HG03457 (cell line): ENCODE measurements around the gene CD27.

Experiments
- ATAC-seq: cut with Tn5 transposase; IDR thresholded peaks from one replicate; pipeline ENCODE4 v1.9.1; 2021; ENCODE audit warnings: moderate number of reproducible peaks; ENCODE audit not compliant: unreplicated experiment

Gene CD27

DNA sequence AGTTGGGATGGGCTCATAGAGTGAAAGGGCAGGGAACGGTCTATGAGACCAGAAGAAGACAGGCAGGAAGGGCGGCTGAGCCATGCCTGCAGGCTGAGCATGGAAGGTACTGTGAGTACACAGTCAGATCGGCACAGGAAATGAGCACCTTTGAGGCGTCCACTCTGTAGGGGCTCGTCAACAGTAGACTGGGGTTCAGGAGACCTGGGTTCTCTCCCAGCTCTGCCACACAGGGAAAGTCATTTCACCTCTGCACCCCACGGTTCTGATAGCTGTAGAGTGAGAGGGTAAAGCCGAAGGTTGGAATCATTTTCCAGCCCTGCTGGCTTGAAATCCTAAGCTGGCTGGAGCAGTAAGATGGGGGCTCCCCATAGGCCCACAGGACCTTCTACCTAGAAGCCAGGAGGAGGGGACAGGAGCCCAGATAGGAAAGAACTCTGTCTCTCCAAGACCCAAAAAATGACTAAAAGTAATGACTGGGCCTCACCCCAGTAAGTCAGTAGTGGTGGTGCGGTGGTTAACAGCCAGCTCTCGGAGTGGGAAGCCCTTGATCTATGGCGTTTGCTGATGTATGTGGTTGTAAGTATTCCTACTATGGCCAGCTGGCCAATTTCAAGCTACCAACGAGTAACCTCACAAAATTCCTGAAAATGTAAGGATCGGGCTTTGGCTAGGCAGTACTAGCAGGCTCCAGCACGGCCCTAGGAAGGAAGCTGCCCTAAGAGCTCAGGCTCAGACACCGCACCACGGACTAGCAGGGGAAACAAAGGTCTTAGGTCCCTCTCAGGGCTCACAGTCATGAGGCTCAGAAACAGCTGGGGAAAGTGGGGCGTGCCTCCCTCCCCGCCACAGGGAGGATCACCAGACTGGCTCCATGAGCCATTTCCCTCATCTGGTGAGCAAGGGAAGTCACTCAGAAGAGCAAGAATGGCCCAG lies 10.3 kb upstream of the CD27 start:
- ATAC-seq: no peak

- no peak for ATAC-seq
Observed at GRCh38 chr12:6435961-6436715, 8.6 kb upstream of the CD27 start.

DNA sequence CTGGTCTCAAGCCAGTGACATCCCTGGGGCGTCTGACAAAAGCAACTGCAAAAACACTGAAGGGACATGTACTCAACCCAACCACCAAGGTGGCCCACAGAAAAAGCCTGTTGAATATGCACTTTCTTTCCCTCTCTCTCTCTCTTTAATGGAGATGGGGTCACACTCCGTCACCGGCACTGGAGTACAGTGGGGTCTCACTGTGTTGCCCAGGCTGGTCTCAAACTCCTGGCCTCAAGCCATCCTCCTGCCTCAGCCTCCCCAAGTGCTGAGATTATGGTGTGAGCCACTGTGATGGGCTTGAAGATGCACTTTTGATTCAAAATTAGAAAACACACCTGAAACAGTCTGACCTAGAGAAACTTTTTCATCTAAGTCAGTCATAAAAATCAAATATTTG lies 7.2 kb upstream of the CD27 start:
- no peak for ATAC-seq

- ATAC-seq: no peak
Observed at GRCh38 chr12:6438345-6438744, 6.4 kb upstream of the CD27 start.

GRCh38 chr12:6440391-6440790 lies 4.4 kb upstream of the CD27 start:
- no peak for ATAC-seq

DNA sequence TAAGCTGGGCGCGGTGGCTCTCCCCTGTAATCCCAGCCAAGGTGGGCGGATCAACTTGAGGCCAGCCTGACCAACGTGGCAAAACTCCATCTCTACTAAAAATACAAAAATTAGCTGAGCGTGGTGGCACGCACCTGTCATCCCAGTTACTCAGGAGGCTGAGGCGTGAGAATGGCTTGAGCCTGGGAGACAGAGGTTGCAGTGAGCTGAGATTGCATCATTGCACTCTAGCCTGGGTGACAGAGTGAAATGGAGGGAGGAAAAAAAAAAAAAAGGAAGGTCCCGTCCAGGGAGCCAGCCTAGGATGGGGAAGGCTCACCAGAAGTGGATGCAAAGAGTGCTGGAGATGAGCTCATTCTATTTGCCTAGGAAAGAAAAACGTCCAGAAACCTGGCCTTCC lies 1.9 kb upstream of the CD27 start:
- no peak for ATAC-seq

DNA sequence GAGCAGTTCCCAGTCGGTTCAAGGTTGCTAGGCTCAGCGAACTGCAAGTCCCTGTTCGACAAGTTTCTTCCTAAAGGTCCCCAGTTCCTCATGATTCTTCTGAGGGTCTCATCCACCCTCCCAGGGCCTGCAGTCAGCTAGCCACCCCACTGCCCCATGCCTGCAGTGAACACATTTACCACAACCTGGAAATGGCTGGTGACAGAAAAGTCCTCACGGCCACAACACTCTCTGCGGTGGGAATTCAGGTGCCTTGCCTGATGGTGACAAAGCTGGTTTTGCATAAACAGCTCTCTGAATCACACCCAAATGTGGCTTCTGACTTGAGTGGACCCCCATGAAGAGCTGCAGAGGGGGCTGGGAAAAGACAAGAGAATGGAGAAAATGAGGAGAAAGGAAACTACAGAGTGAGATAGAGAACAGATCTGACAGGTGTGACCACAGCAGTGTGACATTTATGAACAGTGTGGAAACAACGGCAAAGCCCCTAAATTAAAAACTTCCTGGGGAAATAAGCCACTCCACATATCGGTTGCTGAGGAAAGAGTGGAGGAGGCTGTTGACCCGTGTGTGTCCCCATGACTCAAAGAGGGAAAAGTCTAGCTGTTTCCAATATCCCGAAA lies 1.3 kb upstream of the CD27 start:
- no peak for ATAC-seq

DNA sequence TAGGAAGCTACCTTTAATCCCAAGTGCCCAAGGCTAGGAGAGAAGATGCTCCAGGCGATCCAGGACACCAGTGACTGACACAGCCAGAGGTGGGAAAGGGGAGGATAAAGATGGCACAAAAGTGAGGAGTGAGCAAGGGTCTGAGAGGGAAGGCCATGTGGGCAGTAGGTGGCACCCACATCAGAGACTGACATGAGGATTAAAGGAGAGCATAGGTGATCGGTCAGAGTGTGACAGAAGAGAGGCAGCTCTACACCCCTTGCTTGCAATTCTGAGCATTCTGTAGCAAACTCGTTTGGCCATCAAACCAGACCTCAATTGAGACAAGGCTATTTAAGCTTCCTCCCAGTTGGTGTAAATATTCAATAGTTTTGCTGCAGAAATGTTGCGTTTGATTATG lies 724 bp upstream of the CD27 start:
- ATAC-seq: no peak

DNA sequence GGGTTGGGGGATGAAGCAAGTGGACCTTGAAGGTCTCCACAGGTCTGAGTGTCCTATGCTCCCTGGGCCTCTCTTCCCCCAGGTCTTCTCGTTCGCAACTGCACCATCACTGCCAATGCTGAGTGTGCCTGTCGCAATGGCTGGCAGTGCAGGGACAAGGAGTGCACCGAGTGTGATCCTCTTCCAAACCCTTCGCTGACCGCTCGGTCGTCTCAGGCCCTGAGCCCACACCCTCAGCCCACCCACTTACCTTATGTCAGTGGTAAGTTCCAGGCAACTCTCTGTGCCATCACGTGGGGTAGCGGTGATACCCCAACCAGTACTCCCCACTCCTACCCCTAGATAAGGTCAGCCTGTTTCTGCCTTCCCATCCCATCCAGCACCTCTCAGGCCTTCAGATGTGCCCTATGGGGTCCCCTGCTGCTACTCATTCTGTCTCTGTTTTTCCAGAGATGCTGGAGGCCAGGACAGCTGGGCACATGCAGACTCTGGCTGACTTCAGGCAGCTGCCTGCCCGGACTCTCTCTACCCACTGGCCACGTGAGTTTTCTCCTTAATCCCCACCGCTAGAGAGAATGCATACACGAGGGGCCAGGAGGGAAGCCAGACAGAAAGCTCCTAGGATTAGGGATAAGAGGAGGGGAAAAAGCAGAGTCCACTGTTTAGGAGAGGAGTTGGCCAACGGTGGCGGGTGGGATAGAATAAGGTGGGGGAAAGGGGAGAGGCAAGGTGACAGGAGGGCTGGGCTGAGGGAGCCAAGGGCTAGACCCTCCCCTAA lies 5.5 kb downstream of the CD27 start:
- ATAC-seq: no peak

DNA sequence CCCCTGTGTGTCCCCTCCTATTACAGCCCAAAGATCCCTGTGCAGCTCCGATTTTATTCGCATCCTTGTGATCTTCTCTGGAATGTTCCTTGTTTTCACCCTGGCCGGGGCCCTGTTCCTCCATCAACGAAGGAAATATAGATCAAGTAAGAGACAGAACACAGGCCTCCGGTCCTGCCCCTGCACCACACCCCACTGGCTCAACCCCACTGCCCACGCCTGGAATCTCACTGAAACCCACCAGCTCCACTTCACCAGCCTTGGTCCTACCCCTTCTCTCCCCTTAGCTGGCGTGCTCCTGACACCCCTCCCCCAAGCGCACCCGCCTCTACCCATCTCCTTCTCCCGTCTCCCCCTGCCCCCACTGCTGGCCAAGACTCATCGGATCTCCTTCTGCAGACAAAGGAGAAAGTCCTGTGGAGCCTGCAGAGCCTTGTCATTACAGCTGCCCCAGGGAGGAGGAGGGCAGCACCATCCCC lies 6.2 kb downstream of the CD27 start:
- no peak for ATAC-seq

- ATAC-seq: no peak
Observed at GRCh38 chr12:6451348-6452244, 6.8 kb downstream of the CD27 start, which contains the start of gene TAPBPL. Gene TAPBPL, plus strand, starts transcription at chr12:6452042. Its CDS starts 207 bp downstream, at chr12:6452249.

DNA sequence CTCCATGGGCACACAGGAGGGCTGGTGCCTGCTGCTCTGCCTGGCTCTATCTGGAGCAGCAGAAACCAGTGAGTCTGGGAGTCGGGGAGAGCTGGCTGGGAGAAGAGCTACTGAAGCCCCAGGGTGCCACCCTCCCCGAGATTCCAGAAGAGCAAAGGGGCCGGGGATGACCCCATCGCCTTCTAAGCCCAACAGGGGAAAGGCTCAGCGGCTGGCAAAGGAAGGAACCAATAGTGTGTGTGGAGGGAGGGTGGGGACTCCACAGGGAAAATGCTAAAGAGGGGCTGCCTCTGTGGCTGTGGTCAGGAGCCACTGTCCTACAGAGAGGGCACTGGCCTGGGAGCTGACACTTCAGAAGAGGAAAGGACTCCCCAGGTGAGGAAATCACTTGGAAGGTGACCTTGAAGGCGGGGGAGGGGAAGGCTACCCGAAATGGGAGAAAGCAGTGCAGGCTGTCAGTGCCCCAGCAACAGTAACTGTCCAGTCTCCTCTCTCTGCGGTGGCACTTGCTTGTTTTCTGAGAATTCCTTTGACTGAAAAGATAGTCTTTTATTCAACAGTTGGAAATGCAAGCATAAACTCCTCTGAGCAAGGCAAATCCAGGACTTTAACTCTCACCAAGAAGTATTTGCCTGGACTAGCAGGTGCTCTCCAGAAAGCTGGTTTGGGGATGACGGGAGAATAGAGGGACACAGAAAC lies 7.6 kb downstream of the CD27 start:
- ATAC-seq: no peak

DNA sequence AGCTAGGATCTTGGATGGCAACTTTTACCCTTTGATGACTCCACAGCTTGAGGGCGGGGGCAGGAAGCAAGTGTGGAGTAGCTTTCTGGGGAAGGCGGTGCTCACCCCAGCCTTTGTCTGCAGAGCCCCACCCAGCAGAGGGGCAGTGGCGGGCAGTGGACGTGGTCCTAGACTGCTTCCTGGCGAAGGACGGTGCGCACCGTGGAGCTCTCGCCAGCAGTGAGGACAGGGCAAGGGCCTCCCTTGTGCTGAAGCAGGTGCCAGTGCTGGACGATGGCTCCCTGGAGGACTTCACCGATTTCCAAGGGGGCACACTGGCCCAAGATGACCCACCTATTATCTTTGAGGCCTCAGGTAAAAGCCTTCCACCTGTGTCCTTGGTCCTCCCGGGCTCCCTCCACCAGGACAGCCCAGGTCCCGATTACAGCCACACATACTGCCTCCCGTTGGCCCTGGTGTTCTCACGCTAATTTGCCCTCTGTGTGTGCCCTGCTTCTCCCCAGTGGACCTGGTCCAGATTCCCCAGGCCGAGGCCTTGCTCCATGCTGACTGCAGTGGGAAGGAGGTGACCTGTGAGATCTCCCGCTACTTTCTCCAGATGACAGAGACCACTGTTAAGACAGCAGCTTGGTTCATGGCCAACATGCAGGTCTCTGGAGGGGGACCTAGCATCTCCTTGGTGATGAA lies 8.3 kb downstream of the CD27 start:
- no peak for ATAC-seq

DNA sequence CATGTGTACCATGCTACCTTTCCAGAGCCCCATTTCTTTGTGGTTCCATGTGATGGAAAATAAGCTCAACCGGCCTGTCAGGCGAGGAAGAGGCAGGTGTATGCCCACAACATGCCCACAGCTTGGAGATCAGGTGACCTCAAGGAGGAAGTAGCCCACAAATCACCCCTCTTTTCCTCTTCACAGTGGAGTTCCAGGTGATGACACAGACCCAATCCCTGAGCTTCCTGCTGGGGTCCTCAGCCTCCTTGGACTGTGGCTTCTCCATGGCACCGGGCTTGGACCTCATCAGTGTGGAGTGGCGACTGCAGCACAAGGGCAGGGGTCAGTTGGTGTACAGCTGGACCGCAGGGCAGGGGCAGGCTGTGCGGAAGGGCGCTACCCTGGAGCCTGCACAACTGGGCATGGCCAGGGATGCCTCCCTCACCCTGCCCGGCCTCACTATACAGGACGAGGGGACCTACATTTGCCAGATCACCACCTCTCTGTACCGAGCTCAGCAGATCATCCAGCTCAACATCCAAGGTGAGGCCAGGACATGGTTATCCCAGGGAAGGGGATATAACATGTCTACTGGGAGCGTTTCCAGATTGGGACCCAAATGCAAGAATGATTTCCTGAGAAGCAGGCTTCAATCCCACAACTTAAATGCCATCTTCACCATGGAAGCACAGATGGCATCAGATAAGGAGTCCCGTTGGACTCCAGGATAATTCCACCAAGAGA lies 12.6 kb downstream of the CD27 start:
- no peak for ATAC-seq

DNA sequence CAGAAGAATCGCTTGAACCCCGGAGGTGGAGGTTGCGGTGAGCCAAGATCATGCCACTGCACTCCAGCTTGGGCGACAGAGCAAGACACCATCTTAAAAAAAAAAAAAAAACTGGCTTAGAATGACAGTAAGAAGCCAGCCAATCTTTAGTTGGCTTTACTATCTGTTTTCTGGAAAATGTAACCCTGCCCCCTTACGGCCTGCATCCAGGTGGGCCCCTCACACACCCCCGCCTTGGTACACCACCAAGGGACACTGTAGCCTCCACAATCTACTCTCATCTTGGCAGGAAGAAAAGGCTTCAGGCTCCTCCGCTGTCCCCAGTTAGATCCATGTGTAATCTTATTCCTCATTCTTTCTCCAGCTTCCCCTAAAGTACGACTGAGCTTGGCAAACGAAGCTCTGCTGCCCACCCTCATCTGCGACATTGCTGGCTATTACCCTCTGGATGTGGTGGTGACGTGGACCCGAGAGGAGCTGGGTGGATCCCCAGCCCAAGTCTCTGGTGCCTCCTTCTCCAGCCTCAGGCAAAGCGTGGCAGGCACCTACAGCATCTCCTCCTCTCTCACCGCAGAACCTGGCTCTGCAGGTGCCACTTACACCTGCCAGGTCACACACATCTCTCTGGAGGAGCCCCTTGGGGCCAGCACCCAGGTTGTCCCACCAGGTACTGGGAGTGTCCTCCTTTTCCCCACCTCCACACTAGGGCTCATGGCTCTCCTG lies 13.7 kb downstream of the CD27 start:
- no peak for ATAC-seq

DNA sequence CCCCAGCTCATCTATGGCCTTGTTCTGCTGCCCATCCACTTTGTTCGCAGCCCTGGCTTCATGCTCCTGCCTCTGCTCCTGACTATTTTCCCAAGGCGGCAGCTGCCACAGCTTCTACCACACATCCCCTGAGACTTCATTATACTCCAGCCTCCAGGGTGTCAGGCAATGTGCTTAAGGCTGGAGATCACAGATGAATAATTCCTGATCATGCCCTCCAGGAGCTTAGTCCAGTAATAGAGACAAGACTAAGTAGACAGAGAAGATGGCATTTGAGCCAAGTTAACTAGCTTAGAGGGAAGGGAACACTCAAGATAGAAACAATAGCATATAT lies 14.2 kb downstream of the CD27 start:
- ATAC-seq: no peak

DNA sequence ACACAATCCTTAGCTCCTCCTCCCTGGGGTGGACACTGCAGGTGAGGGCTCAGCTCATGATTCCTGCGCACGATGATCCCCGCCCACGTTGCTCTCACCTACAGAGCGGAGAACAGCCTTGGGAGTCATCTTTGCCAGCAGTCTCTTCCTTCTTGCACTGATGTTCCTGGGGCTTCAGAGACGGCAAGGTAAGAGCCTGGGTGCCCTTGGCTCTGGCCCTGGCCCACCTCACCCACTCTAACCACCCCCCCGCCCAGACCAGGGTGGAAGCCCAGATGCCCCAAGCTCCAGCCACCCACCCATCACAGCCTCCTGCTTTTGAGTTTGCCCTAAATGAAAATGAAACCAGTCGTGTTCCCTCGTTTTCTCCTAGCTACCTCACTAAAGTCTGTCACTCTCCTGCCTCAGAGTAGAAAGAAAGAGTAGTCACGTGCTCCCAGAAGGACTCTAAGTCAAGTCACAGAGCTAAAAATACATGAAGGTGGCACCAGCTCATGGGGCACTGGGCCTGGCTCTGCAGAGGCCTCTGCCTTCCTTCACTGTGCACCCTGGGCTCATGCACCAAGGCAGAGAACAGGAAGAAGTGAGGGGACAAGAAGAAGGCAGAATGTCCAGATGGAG lies 16.1 kb downstream of the CD27 start:
- no peak for ATAC-seq
